Astrocyte (in vitro differentiated cells and primary cell): ENCODE data around the gene NKD1.

Experiments
- EZH2 ChIP-seq: IDR thresholded peaks from 2 replicates; pipeline ENCODE4 v1.6.1; 2012; ENCODE audit warnings: mild to moderate bottlenecking, low read length, inconsistent platforms; ENCODE audit not compliant: insufficient read depth
- TF ChIP-seq, protein P1 (sequence below): IDR thresholded peaks from 2 replicates; pipeline ENCODE4 v1.5.1; 2011; ENCODE audit warnings: low read depth, mild to moderate bottlenecking, inconsistent platforms, low read length, moderate library complexity; ENCODE audit not compliant: insufficient read depth

DNA sequence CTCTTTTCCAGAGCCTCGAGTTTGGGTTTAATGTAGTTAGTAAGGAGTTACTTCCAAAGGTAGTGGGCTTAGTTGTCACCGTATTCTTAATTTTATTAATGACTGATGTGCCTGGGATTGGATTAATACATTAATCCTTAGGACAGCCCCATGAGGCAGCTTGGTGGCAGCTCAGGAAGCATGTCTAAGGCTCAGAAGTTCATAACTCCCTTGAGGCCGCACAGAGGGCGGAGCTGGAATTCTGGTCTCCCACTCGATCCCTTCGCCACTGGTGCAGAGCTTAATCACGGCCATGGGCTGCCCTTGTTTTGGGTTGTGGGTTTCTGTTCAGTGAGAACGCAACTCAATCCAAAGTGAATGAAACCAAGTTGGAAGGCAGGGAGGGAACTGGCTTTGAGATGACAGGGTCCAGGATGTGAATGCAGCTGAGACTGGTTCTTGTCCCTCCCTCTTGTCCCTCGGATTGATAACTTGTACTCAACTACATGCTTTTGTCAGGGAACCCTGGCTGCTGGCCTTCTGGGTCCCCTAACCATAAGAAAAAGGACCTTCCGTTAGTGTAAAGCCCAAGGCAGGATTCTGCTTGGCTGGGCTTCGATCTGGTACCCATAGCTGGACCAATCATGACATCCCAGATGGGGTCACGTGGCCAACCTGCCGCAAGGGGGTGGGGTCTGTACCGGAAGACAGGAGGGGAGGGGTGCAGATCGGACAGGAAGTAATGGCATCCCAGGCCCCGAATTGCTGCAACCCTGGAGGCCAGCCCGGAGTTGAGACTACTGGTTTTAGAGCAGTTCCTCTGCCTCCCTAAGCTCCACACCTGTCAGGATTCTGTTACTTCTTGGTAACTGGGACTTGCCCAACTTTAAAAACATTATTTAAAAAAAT is 87.6 kb downstream of the NKD1 start:
- TF ChIP-seq, protein P1, sequence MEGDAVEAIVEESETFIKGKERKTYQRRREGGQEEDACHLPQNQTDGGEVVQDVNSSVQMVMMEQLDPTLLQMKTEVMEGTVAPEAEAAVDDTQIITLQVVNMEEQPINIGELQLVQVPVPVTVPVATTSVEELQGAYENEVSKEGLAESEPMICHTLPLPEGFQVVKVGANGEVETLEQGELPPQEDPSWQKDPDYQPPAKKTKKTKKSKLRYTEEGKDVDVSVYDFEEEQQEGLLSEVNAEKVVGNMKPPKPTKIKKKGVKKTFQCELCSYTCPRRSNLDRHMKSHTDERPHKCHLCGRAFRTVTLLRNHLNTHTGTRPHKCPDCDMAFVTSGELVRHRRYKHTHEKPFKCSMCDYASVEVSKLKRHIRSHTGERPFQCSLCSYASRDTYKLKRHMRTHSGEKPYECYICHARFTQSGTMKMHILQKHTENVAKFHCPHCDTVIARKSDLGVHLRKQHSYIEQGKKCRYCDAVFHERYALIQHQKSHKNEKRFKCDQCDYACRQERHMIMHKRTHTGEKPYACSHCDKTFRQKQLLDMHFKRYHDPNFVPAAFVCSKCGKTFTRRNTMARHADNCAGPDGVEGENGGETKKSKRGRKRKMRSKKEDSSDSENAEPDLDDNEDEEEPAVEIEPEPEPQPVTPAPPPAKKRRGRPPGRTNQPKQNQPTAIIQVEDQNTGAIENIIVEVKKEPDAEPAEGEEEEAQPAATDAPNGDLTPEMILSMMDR: no peak
- TF ChIP-seq EZH2: no peak
